Stimulated activated CD8-positive, alpha-beta memory T cell treated with anti-CD3 and anti-CD28 coated beads, Interleukin-15, amount 100 ng/mL, for 48 hours (primary cell): ENCODE results near the gene PHYKPL.
A peak's percentile ranks its signal among the peaks of the same experiment; 100 is the strongest.

ENCODE experiments used
- DNase-seq, 2 donors: peaks; one replicate each; pipeline ENCODE4 v3.0.0-alpha.2; 2020; ENCODE audit warnings: low read depth in 2 of 2

Gene PHYKPL

DNA sequence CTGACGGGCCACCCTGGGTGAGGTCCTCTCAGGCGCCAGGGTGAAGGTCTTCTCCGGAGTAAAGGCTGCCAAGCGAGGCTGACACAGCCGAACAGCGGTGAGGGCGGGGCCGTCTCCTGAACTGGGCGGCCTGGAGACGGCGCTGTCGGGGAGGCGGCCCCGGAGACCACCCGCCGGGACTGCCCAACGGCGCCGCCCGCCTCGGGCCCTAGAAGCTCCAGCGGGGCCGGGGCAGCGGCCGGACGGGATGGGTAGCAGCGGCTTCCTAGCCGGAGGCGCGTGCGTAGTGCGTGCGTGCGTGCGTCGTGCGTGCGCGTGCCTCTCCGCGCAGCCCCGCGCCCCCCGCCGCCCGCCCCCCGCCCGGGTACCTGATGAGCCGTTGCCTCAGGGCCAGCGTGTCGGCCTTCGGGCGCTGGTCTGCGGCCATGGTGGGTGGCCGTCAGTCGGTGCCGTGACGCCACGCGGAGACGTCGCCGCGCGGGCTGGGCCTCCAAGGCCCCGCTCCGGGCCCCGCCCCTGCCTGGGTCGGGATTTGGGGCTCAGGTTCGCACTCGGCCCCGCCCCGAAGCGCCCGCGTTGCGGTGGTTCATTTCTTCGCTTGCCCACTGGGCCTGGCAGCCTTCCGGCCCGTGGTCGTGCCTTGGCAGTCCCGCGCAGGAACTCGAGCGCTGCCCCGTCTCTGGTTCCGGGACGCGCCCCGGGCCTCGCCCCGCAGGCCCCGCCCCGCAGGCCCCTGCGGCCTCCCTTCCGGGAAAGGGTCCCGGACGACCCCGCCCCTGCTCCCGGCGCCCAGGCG lies at the start of gene PHYKPL:
TSS of gene PHYKPL (minus strand) at position 679 of the 796 bp plus-strand sequence. CDS start at position 427, 252 bp downstream.
- peak; percentile 56 to 63 for DNase-seq

DNA sequence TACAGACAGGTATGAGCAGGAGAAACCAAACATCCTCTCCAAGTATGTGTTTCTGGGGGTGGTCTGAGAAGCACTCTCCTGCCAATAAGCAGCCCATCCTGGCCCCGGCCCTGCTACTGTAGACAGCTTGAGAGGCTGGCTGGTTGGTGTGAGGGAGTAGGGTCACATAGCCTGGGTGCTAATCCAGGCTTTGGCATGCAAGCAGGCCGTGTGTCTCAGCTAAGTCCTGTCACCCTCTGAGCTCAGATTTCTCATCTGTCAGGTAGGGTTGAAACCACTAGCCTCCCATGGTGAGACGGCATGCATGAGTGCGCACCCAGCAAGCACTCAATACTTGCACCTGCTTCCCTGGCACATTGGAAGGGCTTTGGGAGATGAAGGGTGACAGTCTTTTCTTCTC lies 49.8 kb upstream of the PHYKPL start:
- no peak for DNase-seq

DNA sequence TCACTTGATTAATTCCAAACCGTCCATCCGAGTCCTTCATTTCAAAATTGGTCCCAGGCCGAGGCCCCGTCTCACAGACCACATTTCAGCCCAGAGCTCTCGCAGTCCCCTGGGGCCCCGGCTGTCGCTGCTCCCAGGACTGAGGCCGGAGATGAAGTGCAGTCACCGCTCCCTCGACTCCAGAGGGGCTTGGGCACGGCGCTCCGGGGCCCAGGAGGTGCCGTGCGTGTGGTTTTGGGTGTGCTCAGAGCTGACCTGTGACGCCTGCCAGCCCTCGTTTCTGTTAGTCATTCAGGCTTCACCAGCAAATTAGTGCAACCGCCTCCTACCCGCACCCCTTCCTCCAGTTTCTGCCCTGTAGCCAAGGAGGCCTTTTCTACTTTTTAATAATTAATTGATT lies 48.7 kb upstream of the PHYKPL start:
- DNase-seq, result no peak

DNA sequence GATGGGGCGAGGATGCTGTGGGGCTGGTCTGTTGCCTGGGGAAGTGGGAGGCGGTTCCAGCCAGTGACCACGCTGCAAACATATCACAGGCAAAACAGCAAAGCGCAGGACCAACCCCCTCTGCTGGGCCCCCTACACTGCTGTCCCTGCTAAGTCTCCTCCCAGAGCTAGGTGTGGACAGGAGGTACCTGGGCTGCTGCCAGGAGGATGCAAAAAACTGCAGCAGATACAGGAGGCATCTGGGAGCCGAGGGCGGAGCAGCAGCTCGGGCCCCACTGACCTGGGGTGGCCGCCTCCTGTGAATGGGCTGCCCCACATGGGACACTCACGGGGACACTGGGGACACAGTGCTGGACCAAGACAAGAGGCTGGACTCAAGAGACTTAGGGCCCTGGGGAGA lies 48.0 kb upstream of the PHYKPL start:
- no peak for DNase-seq

DNA sequence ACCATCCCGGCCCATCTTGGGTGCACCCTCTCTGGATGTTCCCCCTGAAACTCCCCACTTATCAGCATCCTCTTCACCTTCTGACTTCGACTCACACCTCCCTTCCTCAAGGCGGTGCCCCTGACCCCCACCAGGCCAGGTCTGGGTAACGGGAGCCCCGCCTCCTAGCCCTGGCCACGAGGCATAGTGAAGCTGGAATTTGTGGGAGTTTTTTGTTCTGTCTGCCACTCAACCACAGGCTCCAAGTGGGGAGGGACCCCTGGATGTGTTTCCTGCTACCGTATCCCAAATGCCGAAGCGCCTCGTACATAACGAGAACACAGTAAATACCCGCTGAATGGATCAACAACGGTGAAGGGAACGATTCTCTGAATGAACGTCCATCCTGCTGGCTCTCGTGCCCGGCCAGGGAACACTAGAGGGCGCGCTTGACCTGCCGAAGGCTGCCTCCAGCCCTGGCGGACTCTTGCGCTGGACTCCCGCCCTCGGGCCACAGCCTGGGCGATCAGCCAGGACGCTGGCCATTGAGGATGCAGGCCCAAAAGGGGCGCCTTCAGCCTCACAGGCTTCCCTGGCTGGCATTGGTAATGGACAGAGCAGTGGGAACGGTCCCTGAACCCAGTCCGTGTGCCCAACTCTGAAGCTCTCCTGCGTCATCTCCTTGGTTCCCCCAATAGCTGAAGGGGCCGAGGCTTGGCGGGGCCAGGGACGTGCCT lies 47.3 kb upstream of the PHYKPL start:
- DNase-seq, result peak; percentile 21 to 26

DNA sequence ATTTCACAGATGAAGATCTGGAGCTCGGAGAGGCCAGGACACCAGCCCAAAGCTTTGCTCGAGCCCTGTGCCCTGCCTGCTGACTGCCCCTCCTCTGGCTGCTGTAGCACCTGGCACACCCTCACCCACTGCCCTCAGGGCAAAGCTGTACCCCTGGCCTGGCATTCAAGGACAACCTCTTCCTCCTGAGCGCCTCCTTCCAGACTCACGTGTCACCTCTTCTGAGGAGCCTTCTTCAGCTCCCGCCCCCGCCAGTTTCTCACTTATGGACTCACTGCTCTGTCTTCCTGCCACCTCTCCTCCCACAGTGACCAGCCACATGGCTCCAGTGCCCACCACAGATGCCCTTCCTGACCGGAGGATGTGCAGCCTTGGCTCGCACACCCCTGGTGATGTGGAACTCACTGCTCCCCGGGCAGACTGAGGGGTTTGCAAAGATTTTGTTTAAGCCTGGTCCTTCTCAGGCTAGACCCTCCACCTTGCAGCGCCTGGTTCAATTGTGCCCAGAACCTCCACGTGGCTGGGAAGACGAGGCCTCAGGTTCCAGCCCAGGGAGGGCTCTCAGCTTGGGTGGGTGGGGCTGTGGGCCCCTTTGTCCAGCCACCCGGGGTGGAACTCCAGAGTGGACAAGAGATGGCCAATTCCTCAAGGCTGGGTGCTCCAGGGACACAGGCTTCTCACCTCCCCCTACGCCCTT lies 46.6 kb upstream of the PHYKPL start:
- DNase-seq, result no peak

DNA sequence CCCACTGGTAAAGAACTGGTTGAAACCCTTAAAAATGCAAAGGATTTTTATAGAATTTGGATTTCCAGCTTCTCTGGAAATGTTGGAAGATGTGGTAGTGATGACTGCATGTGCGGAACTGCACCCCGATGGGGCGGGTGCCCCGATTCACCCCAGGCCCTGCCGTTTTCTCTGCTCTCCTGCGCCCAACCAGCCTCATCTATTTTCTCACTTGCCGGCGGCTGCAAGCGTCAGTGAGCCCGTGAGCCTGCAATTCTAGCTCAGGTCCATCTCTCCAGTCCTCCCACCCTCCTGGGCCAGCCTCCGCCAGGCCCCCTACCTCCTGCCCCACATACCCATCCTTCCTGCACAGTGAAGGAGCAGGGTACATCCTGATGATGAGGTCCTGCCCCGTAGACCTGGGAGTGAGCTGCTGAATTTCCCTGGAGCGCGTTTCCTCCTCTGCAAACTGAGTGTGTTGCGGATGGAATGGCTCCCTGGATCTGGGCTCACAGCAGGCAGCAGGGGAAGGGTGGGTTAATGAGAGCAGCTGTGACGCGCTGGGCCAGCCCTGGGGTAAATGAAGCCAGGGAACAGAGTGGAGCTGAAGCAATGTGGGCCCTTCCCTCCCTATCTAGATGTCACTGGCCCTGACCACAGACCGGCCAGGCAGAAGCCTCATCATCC lies 45.9 kb upstream of the PHYKPL start:
- DNase-seq, result no peak

DNA sequence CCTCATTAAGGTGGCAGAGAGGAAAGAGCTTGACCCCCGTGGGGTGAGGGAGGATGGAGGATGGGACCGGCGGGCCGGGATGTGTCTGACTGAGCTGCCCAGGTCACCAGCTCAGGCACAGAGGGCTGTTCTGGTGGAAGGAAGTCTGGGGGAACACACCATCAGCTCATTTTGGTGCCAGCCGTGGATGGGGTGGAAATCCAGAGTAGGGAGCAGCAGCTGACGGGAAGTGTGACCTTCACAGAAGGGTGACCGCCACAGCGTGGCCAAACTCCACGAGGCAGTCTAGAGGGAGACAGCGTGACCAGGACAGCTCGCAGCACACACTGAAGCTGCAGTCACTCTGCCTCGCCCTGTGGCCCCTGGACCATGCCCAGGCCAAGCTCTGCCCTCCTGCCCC lies 45.3 kb upstream of the PHYKPL start:
- no peak for DNase-seq

DNA sequence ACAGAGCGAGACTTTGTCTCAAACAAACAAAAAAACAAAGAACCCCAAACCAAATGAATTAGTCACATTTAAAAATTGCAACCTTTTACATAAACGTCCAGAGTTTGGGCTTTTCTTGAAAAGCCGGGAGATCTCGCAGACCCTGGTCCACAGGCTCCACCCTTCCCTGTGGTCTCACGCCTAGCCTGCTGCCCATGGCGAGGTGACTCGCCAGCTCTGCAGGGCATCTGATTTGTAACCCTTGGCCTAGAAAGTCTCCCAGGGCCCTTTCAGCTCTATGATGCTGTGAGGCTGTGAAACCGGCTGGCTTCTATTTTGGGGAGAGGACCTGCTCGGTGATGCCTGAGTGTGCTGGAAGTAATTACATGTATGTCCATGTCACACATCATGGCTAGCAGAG lies 44.7 kb upstream of the PHYKPL start:
- DNase-seq, result no peak

DNA sequence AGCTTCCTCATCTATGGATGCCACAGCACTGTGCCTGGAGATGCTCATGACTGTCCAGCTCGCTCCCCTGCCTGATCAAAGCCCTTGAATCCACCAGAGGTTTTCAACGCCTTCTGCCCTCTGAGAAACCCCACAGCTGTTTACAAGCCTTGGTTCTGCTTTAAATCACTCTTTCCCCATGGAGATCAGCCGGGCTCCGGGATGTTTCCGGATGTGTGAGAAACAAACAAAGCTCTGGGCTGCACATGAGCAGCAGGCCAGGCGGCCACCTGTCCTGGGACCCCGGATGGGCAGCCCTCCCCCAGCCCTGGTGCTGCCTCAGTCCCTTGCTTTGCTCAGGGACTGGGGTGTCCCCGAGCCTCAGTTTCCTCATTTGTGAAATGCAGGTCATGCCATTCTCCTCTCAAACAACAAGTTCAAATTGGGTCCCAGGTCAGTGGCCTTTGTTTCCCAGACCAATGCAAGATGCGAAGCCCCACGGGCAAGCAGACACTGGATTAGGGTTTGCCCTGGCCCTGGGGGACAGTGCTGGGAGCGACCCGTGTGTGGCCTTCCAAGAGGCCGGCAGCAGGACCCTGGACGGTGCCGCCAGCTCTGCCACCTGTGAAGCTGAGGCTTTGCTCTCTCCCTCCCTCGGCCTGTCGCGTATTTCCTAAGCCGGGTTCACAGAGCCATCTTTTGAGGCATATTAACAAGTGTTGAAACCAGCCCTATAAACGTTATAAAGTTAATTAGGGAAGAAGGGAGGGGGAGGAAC lies 42.4 kb upstream of the PHYKPL start:
- DNase-seq, result no peak

DNA sequence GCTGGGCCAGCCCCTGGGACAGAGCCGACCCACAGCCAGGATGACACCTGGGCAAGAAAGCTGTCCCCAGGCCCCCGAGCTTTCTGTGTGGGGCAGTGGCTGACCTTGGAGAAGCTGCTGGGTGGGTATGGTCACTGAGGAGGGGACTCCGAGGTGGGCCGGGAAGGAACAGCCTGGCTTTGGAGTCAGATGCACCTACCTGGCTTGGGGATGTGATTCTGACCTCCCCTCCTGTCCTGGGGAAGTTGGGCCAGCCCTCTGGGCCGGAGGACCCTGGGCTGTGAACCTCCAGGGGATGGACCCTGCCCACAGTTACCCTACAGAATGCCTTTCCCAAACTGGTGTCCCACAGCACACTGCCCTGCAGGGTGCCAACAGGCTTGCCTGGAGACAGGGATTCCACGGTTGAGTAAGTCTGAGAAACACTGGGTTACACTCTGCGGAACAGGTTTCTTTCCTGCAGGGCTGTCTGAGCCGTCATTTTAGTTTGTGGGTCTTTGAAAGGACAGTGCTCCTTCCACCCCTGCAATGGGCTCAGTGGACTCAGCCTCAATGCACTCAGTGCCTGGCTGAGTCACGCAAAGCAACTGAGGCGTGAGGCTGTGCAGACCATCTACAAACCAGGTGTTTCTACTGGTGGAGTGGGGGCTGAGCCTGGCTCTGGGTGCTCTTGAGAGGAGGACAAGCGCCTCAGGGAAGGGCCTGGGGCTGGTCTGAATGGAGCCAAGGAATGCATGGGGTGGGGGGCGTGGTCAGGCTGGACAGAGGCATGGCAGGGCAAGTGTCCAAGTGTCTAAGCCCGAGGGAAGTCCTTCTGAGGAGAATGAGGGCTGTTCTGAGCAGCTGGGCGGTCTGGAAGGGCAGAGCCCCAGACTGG lies 41.3 kb upstream of the PHYKPL start:
- DNase-seq, result no peak

DNA sequence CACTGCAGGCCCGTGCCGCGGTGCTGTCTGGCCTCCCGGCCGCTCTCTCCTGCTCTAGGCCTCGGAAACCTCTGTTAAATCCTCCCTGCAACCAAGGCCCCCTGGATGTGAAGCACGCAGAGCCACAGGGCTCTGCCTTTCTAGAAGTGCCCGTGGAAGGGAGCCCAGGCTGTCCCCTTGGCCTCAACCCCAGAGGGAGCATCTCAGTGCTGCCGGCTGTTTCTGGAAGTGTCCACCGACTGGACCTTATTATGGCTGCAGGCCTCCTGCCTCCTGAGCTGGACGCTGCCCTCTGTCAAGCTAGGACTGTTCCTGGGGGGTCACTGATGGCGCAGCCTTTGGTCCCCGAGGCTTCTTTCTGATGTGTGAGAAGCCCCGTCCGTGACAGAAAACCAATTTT lies 40.4 kb upstream of the PHYKPL start:
- no peak for DNase-seq

DNA sequence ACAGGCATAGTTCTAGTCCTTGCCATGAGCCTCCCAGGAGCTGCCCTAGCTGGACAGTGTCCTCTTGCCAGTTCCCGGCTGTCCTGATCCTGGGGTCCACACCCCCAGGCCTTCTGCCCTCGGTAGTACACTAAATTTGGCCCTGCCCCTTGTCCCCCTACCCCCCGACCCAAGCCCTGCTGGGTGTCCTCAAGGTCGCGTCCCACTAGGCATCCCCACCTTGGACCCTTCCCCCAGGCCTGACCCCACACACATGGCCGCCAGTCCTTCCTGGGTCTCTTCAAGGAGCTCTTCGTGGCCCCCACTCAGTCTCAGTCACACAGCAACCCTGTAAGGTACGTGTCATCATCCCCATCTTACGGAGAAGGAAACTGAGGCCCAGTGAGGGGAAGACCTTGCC lies 40.0 kb upstream of the PHYKPL start:
- no peak for DNase-seq

DNA sequence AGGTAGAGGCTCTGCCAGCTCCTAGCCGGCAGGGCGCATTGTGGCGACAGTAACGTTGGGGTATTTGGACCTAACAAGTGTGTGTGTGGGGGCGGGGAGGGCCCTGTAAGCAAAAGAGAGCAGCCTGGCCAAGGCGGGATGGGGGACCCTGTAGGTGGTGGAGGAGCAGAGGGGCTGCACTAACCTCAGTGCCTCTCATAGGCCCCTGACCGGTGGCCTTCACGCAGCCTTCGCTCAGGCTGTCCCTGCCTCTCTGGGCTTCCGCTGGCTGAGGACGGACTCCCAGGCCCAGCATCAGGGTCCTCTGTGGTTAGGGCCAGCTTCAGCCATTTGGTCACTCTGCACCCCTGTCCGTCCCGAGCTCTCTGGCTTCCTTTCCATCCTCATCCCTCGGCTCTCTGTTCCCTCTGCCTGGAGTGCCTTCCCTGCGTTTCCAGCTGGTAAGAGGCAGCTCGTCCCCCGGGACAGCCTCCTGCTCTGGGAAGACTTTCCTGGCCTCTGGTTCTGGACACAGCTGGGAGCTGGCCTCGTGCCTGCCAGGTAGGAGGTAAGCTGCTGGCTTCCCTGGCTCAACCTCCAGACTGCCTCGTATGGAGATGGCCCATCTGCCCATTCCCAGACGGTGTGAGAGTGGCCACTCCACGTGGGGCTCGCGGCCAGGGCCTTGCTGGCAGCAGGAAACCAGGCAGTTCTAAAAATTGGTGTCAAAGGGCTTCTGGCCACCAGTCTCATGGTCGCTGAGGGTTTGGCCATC lies 39.3 kb upstream of the PHYKPL start:
- no peak for DNase-seq

DNA sequence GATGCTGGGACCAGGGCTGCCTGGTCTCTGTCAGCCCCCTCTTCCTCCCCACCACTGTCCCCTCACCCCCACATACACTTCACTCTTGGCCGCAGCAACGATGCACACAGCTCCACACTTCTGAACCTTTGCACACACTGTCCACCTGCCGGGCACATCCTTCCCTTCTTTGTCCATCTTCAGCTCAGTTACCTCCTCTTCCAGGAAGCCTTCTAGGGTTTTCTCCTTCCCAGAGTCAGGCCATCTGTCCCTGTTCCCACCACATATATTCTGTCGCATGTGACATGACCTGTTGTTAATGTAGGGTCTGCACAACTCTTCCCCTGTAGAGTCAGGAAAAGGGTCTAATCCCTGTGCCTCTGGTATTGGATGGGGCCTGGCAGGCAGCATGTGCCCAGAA lies 38.6 kb upstream of the PHYKPL start:
- DNase-seq, result no peak

DNA sequence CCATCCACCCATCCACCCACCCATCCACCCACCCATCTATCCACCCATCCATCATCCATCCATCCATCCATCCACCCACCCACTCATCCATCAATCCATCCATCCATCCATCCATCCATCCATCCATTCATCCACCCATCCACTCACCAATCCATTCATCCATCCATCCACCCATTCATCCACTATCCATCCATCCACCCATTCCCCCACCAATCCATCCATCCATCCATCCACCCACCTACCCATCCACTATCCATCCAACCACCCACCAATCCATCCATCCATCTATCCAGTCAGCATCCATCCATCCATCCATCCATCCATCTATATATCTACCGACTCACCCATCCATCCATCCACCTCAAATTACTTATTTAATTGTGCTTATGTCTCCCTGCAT lies 36.9 kb upstream of the PHYKPL start:
- DNase-seq, result no peak

DNA sequence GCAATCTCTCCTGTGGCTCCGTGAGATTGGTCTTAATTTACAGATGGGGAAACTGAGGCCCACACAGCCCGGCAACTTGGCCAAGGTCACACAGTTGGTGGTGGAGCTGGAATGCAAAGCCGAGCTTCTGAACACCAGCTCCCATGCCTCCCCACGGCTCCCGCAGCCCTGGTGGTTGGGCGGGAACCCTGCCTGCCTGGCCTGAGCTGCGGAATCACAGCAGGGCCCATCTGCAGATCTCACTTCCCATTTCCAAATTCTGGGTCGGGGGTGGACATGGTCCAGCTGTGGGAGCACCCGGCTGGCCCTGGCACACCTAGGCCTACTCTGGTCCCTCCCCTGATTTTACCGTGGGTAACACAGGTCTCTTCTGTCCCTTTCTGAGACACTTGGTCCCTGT lies 35.3 kb upstream of the PHYKPL start:
- DNase-seq, result no peak

DNA sequence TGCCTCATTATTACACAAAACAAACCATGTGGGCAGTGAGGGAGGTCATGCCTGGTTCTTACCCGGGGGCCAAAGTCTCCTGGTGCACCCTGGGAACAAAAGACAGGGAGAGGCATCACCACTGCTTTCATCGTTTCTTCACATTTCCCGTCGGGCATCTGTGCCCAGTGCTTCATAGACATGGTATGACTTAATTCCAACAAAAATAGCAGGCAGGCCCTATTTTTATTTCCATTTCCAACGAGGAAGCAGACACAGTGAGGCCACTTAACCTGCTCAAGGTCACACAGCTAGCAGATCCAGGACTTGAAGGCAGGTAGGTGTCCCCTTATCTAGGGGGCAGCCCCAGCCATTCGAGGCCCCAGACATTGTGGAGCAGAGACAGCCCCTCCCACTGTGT lies 34.6 kb upstream of the PHYKPL start:
- no peak for DNase-seq

DNA sequence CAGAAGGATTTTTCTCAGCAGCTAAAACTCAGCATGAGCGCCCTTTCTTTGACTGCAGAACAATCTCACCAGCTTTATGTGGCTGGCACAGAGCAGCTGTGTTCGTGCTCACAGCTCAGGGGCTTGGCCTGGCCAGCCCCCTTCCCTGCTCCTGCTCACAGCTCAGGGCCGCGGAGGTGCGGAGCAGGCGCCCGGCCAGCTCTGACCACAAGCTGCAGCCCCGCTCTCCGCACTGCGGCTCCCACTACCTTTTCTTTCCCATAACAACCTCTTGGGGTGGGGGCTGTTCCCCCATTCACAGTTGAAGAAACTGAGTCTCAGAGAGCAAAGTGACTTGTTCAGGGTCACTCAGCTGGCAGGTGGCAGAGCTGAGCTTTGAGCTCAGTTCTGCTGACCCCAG lies 34.0 kb upstream of the PHYKPL start:
- DNase-seq, result no peak

DNA sequence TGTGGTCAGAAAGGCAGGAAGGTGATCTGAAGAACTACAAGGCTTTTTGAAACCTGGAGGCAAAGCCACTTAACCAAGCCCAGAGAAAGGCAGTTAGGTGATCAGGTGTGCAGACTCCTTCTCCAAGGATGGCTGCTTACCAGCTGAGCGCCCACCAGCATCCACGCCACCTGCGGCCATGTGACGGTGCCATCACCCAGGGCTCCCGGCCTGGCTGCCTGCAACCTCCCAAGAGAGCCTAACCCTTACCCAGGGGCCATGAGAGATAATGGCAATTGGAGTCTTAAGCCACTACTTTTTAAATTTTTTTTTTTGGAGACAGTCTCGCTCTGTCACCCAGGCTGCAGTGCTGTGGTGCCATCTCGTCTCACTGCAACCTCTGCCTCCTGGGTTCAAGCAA lies 33.1 kb upstream of the PHYKPL start:
- no peak for DNase-seq
